Measurements from ENCODE around the gene OGA. TPM values are rescaled to one million over a fixed set of nuclear protein-coding genes. Genes with fewer than 3 reads are reported as not detected.

OGA gene
- total and polyA plus RNA-seq, 10 donors = 65.7 to 234 (median 162) TPM

DNA sequence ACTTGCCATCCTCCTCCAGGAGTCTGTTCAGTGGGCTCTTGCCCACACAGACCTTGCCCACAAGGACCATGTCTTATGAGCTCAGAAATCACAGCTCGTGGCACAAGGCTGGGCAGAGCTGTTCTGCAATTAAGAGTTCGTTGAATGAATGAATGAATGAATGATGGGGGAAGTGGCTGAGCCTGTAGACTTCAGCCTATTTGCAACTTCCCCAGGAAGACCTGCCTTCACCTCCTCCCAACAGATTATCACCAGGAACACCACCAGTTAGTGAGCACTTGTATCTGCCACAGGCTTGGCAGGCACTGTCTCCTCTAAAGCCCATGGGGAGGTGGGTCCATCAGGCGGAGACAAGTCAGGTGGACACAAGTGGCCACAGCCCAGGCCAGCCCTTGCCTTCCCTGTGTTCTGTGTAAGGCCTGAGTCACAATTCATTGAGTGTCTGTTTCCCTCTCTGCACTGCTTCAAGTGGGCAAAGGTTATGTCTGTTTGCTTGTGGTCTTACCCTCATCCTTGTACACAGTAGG lies 40.6 kb downstream of the OGA start:
- no peaks in the 10 kb centered on the region for H3K9me3 ChIP-seq
- H3K4me3 ChIP-seq = no peak overlapping the region
- H3K27ac ChIP-seq = no peak overlapping the region
- H3K36me3 ChIP-seq = no peaks in the 10 kb centered on the region
- no peak for DNase-seq
- no peak for TF ChIP-seq POLR2A (IDR thresholded peaks at IDR 0.05)
- TF ChIP-seq POLR2AphosphoS5 (IDR thresholded peaks at IDR 0.05) = no peak
- TF ChIP-seq, protein P1, sequence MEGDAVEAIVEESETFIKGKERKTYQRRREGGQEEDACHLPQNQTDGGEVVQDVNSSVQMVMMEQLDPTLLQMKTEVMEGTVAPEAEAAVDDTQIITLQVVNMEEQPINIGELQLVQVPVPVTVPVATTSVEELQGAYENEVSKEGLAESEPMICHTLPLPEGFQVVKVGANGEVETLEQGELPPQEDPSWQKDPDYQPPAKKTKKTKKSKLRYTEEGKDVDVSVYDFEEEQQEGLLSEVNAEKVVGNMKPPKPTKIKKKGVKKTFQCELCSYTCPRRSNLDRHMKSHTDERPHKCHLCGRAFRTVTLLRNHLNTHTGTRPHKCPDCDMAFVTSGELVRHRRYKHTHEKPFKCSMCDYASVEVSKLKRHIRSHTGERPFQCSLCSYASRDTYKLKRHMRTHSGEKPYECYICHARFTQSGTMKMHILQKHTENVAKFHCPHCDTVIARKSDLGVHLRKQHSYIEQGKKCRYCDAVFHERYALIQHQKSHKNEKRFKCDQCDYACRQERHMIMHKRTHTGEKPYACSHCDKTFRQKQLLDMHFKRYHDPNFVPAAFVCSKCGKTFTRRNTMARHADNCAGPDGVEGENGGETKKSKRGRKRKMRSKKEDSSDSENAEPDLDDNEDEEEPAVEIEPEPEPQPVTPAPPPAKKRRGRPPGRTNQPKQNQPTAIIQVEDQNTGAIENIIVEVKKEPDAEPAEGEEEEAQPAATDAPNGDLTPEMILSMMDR (IDR thresholded peaks at IDR 0.05 in 8 of 11, conservative IDR thresholded peaks at IDR 0.05 in 3 of 11) = no peak
- 88 to 100% (median 92%) methylated on average over 2 to 3 of the region's 3 CpGs for WGBS, 5 donors
- intact Hi-C loops (cut with DNase I; ENCODE audit: low total_unique reads) = no loop called here
- peaks cover 22 to 81% (median 71%) of the 10 kb centered on the region in 6 donors for H3K4me1 ChIP-seq
- peaks cover 4 to 76% (median 67%) of the 10 kb centered on the region in 7 donors for H3K27me3 ChIP-seq (replicated peaks in 1 of 7)

DNA sequence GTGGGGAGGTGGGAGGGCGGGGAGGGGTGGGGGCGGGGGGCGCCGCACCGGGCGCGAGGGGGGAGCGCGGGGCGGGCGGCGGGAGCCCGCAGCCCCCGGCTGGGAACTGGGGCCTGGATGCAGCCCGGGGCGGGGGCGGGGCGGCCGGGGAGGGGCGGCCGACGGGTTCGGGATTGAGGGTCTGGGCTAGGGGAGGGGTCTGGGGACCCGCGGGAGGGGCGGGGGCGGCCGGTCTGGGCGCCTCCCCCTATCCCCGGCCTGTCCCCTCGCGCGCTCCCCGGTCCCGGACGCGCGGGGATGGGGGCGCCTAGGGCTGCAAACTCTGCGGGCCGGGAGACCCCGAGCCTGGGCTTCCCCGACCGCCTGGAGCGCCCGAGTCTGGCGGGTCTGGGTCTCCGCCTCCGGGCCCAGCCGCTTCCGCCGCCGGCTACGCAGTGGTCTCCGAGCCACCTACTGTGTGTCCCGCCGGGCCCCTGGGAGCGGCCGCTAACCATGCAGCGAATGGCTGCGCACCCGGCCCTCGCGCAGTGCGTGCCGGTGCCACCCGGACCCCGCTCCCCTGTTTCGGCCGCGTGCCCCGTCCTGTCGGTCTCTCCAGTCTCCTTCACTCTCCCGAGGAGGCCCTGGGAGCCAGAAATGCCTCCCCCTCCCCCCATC lies 42.0 kb downstream of the OGA start:
- TF ChIP-seq, protein P1 (IDR thresholded peaks at IDR 0.05 in 8 of 11, conservative IDR thresholded peaks at IDR 0.05 in 3 of 11) = no peak
- TF ChIP-seq POLR2AphosphoS5 (IDR thresholded peaks at IDR 0.05) (no peak), POLR2A (IDR thresholded peaks at IDR 0.05) (no peak)
- 6 to 38% (median 8%) methylated on average over 19 to 65 of the region's 74 CpGs for WGBS, 5 donors
- no peak for DNase-seq
- peaks cover 4 to 90% (median 77%) of the 10 kb centered on the region in 7 donors for H3K27me3 ChIP-seq (replicated peaks in 1 of 7)
- H3K4me1 ChIP-seq = peaks cover 16 to 67% (median 57%) of the 10 kb centered on the region in 6 donors
- H3K27ac ChIP-seq = no peak overlapping the region
- no peaks in the 10 kb centered on the region for H3K9me3 ChIP-seq
- H3K4me3 ChIP-seq = peak overlapping the region in 5 of 8 donors; percentile 15 to 62 (median 23)
- intact Hi-C loops (cut with DNase I; ENCODE audit: low total_unique reads) = no loop called here
- no peaks in the 10 kb centered on the region for H3K36me3 ChIP-seq

DNA sequence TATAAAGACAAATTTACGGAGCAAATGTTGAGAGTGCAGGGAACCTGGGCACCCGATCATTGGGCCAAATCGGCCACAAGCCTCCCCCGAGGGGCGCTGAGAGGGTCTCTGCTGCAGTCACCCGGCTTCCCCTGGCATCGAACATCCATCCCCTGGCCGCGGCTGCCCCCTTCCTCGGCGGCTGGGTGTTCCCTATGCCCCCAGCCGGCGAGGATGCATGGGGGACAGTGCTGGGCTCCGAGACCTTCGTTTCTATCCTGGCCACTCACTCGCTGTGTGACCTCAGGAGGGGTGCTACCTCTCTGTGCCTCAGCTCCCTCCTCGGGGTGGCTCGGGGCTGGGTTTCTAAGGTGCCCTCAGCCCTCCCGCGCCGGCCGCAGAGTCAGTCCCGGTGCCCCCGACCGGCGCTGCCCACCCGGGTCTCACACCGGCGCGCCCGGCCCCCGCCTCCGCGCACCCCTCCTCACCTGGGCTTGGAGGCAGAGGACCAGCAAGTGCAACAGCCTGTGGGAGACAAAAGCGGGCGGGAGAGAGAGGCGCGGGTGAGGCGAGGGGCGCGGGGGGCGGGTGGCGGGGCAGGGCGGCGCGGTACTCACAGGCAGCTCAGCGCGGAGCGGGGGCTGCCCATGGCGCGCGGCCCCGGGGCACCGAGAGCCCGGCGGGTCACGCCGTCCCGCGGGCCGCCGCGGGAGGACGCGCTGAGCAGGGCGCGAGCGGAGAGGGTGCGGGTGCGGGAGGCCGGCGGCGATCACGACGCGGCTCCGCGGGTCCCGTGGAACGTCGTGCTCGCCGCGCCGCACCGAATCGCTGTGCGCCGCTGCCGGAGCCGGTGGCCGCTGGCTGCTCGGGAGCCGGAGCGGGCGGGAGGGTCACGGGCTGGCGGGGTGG lies 42.7 kb downstream of the OGA start, which contains the start of gene FGF8:
FGF8 (minus strand) TSS at position 842 of the 888 bp plus-strand sequence; CDS start at position 628, 214 bp downstream.
- no peak for TF ChIP-seq POLR2A (IDR thresholded peaks at IDR 0.05)
- TF ChIP-seq, protein P1 (IDR thresholded peaks at IDR 0.05 in 8 of 11, conservative IDR thresholded peaks at IDR 0.05 in 3 of 11) = no peak
- Histone ChIP-seq H3K9me3 (no peaks in the 10 kb centered on the region), H3K27ac (no peak within 1 kb of the TSS), H3K36me3 (no peaks in the 10 kb centered on the region), H3K27me3 (replicated peaks in 1 of 7) (peaks cover 4 to 98% (median 85%) of the 10 kb centered on the region in 7 donors), H3K4me1 (peaks cover 16 to 60% (median 50%) of the 10 kb centered on the region in 6 donors), H3K4me3 (peak within 1 kb of the TSS in 7 of 8 donors; percentile 9 to 62 (median 17))
- 1 to 6% (median 3%) methylated on average over 42 to 97 of the region's 98 CpGs for WGBS, 5 donors
- no peak for DNase-seq
- intact Hi-C loops (cut with DNase I; ENCODE audit: low total_unique reads) = no loop called here
